Neural crest cell (in vitro differentiated cells): ENCODE results near the gene LCOR. TPM values are rescaled to one million over a fixed set of nuclear protein-coding genes. Genes with fewer than 3 reads are reported as not detected.

Experiments
- DNase-seq: peaks from one replicate; pipeline ENCODE4 v3.0.0; 2021; ENCODE audit warnings: low read depth, mixed read lengths, low spot score
- H3K27ac Mint-ChIP-seq: one replicate; pipeline ENCODE4 v1.8.0; 2021; ENCODE audit warnings: mild to moderate bottlenecking, mixed read lengths; ENCODE audit not compliant: unreplicated experiment
- H3K27me3 Mint-ChIP-seq: 2 replicates; pipeline ENCODE4 v1.8.0; 2021; ENCODE audit warnings: low read depth, mild to moderate bottlenecking, mixed read lengths
- H3K36me3 Mint-ChIP-seq: 2 replicates; pipeline ENCODE4 v1.8.0; 2021; ENCODE audit warnings: low read depth, mild to moderate bottlenecking, mixed read lengths
- H3K4me1 Mint-ChIP-seq: 2 replicates; pipeline ENCODE4 v1.8.0; 2021; ENCODE audit warnings: mixed read lengths
- H3K4me3 Mint-ChIP-seq: one replicate; pipeline ENCODE4 v1.8.0; 2021; ENCODE audit warnings: mild to moderate bottlenecking, mixed read lengths
- H3K9me3 Mint-ChIP-seq: 2 replicates; pipeline ENCODE4 v1.8.0; 2021; ENCODE audit warnings: mixed read lengths
- CTCF ChIP-seq: fragments of 200-600 bp; sonication (generic); conservative IDR thresholded peaks from 2 replicates; pipeline ENCODE4 v1.5.0; 2021; ENCODE audit warnings: antibody characterized with exemption, mild to moderate bottlenecking
- total RNA-seq: library from RNA; stranded (reverse); gene quantifications from 2 replicates; pipeline ENCODE4 v1.2.1, GENCODE V29; 2021

The LCOR gene
- total RNA-seq, 1 donor from 2014 or later = 54.4 TPM

DNA sequence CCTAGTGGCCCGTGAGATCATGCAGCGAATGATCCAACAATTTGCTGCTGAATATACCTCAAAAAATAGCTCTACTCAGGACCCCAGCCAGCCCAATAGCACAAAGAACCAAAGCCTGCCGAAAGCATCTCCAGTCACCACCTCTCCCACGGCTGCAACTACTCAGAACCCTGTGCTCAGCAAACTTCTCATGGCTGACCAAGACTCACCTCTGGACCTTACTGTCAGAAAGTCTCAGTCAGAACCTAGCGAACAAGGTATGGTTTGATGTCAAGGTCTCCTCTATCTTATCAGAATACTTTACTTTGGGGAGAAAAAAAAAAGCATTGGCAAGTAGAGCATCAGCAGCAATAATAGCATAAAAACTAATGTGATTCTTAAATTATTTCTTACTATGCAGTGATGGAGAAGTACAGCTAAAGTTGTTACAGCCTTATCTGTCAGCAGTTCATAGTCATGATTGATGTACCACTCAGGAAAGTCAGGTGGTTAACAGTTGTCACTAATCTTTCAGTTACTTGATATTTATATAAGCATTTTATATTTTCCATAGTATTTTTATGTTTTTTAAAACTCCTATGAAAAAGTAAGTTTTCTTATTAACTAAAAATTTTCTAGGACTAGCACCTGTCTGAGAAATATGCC lies 117.1 kb downstream of the LCOR start:
- no peaks in the 10 kb centered on the region for H3K27me3 Mint-ChIP-seq
- DNase-seq = no peak
- H3K4me3 Mint-ChIP-seq = no peak overlapping the region
- no peaks in the 10 kb centered on the region for H3K9me3 Mint-ChIP-seq
- TF ChIP-seq CTCF = no peak
- no peaks in the 10 kb centered on the region for H3K4me1 Mint-ChIP-seq
- H3K36me3 Mint-ChIP-seq = peaks cover 10% of the 10 kb centered on the region
- no peak overlapping the region for H3K27ac Mint-ChIP-seq

DNA sequence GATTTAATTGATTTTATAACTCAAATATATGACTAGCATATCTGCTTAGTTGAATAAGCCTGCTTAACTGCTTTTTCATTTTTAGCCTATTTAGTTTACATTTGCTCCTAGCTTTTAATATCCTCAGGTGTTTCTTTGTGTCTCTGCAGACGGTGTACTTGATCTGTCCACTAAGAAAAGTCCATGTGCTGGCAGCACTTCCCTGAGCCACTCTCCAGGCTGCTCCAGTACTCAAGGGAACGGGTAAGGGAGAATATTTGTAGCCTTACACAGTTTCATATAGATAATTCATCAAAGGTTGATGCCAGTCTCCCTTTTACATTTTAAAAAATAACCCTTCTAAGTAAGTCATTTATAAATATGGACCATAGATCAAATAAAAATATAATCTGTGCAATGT lies 119.9 kb downstream of the LCOR start:
- no peak for DNase-seq
- no peaks in the 10 kb centered on the region for H3K4me1 Mint-ChIP-seq
- peaks cover 9% of the 10 kb centered on the region for H3K36me3 Mint-ChIP-seq
- H3K4me3 Mint-ChIP-seq = no peak overlapping the region
- no peak for TF ChIP-seq CTCF
- no peaks in the 10 kb centered on the region for H3K27me3 Mint-ChIP-seq
- no peak overlapping the region for H3K27ac Mint-ChIP-seq
- no peaks in the 10 kb centered on the region for H3K9me3 Mint-ChIP-seq

- no peaks in the 10 kb centered on the region for H3K27me3 Mint-ChIP-seq
- no peak for DNase-seq
- H3K4me3 Mint-ChIP-seq = no peak overlapping the region
- H3K9me3 Mint-ChIP-seq = no peaks in the 10 kb centered on the region
- H3K36me3 Mint-ChIP-seq = peaks cover 9% of the 10 kb centered on the region
- no peaks in the 10 kb centered on the region for H3K4me1 Mint-ChIP-seq
- H3K27ac Mint-ChIP-seq = no peak overlapping the region
- TF ChIP-seq CTCF = no peak
Observed at GRCh38 chr10:96955794-96956193, 123.7 kb downstream of the LCOR start.

DNA sequence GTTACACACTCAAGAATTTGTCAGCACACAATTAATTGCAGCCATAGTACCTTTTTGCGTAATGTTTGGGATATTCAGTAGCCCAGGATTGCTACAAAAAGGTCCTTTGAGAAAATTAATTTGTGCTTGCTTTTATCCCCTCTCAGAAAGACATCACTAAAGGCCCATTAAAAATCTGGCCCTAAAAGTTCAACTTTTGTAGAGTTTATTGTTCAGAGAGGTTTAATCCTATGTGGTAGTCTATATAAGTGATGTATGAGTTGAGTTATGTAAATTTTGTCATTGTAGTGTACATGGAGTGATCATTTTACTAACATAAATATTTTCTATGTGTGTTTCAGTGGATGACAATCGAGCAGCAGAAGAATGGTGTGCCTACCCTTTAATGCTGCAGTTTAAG lies 126.0 kb downstream of the LCOR start:
- TF ChIP-seq CTCF = no peak
- no peaks in the 10 kb centered on the region for H3K9me3 Mint-ChIP-seq
- peaks cover 4% of the 10 kb centered on the region for H3K4me1 Mint-ChIP-seq
- no peak overlapping the region for H3K27ac Mint-ChIP-seq
- no peak overlapping the region for H3K4me3 Mint-ChIP-seq
- no peaks in the 10 kb centered on the region for H3K27me3 Mint-ChIP-seq
- DNase-seq = no peak
- H3K36me3 Mint-ChIP-seq = peaks cover 6% of the 10 kb centered on the region

GRCh38 chr10:96959733-96960132 lies 127.6 kb downstream of the LCOR start:
- no peak for TF ChIP-seq CTCF
- H3K4me3 Mint-ChIP-seq = no peak overlapping the region
- H3K9me3 Mint-ChIP-seq = no peaks in the 10 kb centered on the region
- H3K36me3 Mint-ChIP-seq = peaks cover 6% of the 10 kb centered on the region
- DNase-seq = no peak
- H3K27me3 Mint-ChIP-seq = no peaks in the 10 kb centered on the region
- peaks cover 14% of the 10 kb centered on the region for H3K4me1 Mint-ChIP-seq
- no peak overlapping the region for H3K27ac Mint-ChIP-seq
